ENCODE data around the gene TSPAN12.

- TF ChIP-seq OSR1 (CRISPR knock-in tag; IDR thresholded peaks at IDR 0.05) (no peak), ZFP30 (CRISPR knock-in tag; IDR thresholded peaks at IDR 0.05) (no peak), CSRNP3 (CRISPR knock-in tag; IDR thresholded peaks at IDR 0.05) (no peak), ISL1 (CRISPR knock-in tag; IDR thresholded peaks at IDR 0.05) (no peak), CREB5 (CRISPR knock-in tag; IDR thresholded peaks at IDR 0.05; ENCODE audit: low read depth) (no peak)
- TF ChIP-seq, protein P1, sequence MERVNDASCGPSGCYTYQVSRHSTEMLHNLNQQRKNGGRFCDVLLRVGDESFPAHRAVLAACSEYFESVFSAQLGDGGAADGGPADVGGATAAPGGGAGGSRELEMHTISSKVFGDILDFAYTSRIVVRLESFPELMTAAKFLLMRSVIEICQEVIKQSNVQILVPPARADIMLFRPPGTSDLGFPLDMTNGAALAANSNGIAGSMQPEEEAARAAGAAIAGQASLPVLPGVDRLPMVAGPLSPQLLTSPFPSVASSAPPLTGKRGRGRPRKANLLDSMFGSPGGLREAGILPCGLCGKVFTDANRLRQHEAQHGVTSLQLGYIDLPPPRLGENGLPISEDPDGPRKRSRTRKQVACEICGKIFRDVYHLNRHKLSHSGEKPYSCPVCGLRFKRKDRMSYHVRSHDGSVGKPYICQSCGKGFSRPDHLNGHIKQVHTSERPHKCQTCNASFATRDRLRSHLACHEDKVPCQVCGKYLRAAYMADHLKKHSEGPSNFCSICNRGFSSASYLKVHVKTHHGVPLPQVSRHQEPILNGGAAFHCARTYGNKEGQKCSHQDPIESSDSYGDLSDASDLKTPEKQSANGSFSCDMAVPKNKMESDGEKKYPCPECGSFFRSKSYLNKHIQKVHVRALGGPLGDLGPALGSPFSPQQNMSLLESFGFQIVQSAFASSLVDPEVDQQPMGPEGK (CRISPR knock-in tag; IDR thresholded peaks at IDR 0.05; ENCODE audit: borderline replicate concordance): no peak
Measured at GRCh38 chr7:120859459-120859858, 1.5 kb upstream of the TSPAN12 start.

Measured in SK-N-SH treated with all-trans-retinoic acid at 6 μM for 48 hours (cell line).